ENCODE results near the gene TBL1X.

- no peak for TF ChIP-seq CTCF (IDR thresholded peaks at IDR 0.05)
- TF ChIP-seq POLR2A (IDR thresholded peaks at IDR 0.05): no peak
Observed at GRCh38 chrX:9515489-9515888, 50.6 kb downstream of the TBL1X start.
